ENCODE results near the gene RITA1.

Gene RITA1

DNA sequence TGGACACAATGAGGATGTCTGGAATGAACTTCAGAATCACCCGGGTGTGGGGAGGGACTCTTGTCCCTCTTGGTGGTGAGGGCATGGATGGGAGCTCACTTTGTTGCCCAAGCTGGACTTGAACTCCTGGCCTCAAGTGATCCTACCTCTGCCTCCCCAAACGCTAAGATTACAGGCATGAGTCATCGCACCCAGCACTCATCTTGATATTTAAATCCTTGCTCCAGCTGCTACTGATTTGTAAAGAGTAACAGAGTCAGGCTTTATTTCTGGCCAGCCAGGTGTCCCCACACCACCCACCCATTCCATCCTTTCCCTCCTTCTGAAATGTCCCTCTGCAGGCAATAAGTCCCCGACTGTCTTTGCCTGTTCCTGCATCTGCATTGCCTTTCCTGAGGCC is 5.2 kb upstream of the RITA1 start:
- no peak for DNase-seq

GRCh38 chr12:113181975-113182374 is 3.5 kb upstream of the RITA1 start:
- no peak for DNase-seq

- no peak for DNase-seq
Observed at GRCh38 chr12:113183030-113183589, 2.4 kb upstream of the RITA1 start.

DNA sequence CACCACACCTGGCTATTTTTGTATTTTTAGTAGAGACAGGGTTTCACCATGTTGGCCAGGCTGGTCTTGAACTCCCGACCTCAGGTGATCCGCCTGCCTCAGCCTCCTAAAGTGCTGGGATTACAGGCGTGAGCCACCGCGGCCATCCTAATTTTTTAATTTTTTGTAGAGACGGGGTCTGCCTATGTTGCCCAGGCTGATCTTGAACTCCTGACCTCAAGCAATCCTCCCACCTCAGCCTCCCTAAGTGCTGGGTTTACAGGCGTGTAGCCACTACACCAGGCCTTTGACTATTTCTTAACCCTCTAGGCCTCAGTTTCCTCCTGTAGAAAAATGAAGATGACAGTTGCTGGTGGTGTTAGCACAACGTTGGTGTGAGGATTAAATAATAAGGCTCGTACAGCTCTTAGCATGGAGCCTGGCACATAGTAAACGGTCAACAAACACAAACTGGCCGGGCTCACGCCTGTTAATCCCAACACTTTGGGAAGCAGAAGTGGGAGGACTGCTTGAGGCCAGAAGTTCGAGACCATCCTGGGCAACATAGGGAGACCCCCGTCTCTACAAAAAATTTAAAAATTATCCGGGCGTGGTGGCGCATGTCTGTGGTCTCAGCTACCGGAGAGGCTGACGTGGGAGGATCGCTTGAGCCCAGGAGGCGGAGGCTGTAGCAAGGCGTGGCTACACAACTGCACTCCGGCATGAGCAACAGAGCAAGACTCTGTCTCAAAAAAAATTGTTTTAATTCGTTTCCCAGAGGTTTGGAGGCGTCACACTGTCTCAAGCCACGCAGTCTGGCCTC is 1.2 kb upstream of the RITA1 start:
- no peak for DNase-seq

DNA sequence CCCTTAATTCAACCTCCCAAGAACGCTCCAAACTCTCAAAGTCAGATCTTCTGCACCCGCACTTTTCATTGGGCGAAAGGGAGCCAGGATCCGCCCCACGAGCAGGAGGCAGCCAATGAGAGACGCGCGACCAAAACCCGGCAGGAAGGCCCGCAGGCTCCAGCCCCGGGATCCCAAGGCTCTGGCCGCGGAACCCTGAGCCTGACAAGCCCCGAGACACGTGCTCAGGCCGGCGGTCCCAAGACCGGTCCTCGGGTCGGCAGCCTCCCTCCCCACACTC is 681 bp upstream of the RITA1 start:
- DNase-seq, result peak; percentile 90 to 92

DNA sequence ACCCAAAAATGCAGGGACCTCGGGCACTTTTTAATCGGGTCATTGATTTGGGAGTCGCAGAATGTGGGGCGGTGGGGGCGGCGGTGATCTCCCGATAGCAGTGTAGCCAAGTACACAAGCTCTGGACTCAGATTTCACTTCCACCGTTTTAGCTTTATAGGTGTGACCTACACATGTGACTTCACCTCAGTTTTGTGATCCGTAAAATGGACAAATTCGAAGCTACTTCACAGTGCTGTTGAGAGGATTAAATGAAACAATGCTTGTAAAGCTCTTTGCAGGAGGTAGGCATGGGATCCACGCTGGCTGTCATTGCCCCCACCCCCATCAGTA is 478 bp downstream of the RITA1 start:
- DNase-seq, result no peak

- no peak for DNase-seq
Observed at GRCh38 chr12:113186666-113187325, 1.3 kb downstream of the RITA1 start.

DNA sequence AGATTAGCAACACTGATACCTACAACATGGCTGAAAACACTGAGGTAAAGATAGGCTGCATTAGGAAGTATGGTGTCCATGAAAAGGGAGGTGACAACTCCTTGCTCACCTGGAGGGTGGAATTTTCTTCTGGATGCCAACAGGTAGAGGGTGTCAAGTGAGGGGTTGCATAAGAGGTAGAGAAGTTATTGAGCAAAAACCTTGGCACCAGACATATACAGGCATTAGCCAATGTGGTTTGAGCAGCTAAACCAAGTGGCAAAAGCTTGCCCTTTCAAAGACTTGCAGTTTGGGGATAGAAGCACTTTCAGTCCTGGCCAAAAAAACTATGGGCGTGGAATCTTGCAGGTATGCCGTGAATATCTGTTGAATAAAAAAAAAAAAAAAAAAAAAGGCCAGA is 3.8 kb downstream of the RITA1 start:
- DNase-seq, result no peak

DNA sequence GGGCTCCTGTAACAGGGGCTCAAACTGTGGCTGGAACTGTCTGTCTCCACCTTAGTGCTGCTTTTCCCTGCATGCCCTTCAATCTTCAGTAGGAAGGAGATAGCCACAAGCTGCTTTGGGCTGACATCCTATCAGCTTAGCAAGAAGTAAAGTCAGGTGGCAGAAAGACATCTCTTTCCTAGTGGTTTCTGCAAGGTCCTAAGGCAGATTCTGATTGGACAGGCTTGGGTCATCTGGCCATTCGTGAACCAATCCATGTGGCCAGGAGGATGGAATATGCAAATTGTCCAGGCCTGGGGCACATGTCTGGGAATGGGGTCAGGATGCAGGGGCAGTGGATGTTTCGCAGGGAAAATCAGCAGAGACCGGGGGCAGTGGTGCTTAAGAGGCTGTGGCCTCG is 5.2 kb downstream of the RITA1 start:
- no peak for DNase-seq

DNA sequence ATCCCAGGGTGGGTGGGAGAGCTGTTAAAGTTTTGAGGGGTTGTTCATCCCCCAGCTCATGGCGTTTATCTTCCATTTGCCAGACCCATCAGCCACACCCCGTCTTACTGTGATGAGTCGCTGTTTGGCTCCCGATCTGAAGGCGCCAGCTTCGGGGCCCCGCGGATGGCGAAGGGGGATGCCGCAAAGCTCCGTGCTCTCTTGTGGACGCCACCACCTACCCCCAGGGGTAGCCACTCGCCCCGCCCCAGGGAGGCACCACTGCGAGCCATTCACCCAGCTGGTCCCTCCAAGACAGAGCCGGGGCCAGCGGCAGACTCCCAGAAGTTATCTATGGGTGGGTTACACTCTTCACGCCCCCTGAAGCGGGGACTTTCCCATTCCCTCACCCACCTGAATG is 5.7 kb downstream of the RITA1 start:
- DNase-seq, result no peak

DNA sequence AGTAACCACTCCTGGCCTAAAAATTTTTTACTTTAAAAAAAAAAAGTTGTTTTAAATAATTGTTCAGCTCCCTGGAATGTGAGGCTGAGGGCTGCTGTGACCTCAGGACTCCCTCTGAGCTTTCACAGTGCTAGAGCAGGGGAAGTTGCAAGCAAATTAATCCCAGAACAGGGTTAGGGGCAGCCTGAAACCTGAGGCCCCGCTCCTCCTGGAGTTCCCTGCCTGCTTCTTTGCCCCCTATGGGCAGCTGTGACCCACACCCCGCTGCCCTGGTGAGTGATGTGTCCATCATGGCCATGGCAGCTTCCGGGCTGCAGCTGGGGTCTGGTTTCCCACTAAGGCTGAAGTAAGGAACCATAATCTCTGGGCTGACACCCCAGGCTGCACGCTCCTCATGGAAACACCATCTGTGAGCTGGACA is 9.5 kb downstream of the RITA1 start:
- DNase-seq, result no peak

DNA sequence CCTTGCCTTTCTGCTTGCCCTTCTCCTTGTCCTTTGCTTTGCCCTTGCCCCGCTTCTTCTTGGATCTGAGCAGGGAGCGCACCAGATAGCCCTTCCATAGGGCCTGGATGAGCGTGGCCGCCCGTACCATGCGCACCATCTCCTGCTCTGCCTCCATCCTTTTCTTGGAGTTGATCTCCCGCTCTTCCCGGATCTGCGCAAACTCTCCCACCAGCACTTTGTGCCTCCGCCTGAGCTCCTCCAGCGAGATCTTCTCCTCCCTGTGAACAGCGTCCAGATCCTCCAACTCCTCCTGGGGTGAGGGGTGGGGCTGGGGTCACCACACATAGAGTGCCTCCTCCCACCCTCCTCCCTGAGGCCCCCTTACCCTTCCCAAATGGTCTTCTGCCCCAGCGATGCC is 10.1 kb downstream of the RITA1 start:
- no peak for DNase-seq

- no peak for DNase-seq
Observed at GRCh38 chr12:113196582-113196981, 11.1 kb downstream of the RITA1 start.

- peak; percentile 54 to 62 for DNase-seq
Observed at GRCh38 chr12:113196990-113197389, 11.5 kb downstream of the RITA1 start.

DNA sequence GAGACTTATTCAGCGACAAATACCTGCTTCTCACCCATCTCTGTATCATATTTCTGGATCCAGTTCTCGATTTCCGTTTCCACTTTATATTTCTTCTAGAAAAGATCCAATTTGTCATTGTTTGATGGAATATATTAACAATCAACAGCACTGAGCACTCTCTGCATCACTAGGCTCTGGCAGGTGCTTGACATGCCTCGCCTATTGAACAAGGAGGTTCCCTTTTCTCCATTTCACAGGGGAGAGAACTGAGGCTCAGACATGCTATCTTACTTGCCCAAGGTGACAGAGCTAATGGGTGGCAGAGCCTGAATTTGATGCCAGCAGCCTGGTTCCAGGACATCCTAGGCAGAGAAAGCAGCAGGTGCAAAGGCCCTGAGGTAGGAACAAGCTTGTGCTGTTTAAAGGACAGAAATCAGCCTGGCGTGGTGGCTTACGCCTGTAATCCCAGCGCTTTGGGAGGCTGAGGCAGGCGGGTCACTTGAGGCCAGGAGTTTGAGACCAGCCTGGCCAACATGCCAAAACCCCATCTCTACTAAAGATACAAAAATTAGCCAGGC is 12.1 kb downstream of the RITA1 start:
- DNase-seq, result no peak

DNA sequence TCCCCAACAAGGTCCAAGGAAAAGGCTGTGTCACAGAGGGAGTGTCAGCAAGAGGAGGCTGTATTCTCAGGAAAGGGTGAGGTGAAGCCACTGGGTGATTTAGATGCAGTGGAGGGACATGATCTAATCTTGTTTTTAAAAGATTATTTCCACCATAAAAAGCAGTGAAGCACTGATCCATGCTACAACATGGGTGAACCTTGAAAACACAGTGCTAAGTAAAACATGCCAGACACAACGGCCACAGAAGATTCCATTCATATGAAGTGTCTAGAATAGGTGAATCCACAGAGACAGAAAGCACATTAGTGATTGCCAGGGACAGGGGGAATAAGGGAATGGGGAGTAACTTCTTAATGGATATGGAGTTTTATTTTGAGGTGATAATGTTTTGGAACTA is 12.8 kb downstream of the RITA1 start:
- DNase-seq, result no peak

DNA sequence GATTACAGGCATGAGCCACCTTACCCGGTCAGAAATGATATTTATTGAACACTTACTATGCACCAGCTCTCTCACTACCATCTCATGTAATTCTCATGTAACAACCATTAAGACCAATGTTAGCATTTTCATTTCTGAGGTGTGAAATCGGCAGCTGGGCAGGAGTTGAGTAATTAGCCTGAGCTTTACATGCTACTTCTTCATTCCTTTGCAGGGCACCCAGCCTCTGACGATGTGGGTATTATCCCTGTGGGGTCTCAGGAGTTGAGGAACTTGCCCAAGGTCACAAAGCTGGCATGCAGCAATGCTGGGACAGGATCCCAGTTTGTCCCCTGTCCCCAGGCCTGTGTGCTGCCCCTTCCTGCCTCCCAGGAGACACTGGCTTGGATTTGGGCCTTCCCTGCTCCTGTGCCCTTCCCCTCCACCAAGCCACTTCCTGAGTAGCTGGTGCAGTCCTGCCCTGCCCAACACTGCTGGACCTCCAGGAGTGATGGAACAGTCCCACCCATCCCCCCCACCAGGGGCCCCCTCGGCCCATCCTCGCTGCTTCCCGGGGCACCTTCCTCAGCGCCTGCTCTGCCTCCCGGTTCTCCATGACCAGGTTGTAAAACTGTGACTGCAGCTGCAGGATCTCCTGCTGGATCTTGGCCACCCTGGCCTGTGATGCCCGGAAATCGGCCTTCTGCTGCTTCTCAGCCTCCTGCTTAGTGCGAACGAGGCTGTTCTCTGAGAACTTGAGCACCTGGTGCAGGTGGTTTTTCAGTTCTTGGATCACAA is 14.7 kb downstream of the RITA1 start:
- DNase-seq, result no peak

- no peak for DNase-seq
Observed at GRCh38 chr12:113201187-113202177, 16.0 kb downstream of the RITA1 start.

DNA sequence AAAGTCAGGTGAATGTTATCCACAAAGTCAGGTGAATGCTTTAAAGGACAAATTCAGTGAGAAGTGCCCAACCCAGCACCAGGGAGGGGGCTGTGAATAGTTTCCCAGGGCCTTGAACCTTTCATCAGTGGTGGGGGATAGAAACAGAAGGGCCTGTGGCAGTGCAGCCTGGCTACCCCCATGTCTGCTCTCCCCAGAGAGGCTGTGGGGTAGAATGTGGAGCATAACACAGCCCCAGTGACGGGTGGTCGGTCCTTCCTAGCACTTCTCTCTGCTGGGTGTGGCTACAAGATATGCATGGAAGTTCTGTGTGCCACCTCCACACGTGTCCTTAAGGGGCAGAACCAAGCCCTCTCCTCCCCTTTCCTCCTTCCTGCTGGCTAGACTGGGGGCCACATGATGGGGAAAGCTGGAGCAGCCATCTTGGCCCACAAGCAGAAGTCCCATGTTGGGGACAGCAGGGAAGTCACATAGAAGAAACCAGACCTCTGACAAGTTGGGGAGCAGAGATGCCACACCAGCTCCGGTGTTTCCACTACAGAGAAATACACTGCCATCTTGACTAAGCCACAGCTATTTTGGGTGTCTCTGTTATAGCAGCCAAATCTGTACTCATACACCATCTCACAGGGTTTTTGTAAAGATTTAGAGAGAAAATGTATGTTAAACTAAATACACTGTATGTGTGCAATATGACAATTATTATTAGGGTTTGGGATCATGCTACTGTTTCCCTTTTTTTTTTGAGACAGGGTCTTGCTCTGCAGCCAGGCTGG is 17.0 kb downstream of the RITA1 start:
- no peak for DNase-seq

GRCh38 chr12:113203852-113204760 is 18.6 kb downstream of the RITA1 start:
- no peak for DNase-seq
